Hepatocyte (in vitro differentiated cells): ENCODE data around the gene RHBDD3.

ENCODE experiments used
- EZH2 ChIP-seq: fragments of 200-600 bp; sonication (generic); IDR thresholded peaks from 2 replicates; pipeline ENCODE4 v1.6.1; 2016; ENCODE audit warnings: antibody characterized with exemption, mild to moderate bottlenecking, borderline replicate concordance
- TF ChIP-seq, protein P1 (sequence below): fragments of 200-600 bp; sonication (generic); IDR thresholded peaks from 2 replicates; pipeline ENCODE4 v1.5.1; 2016; ENCODE audit warnings: antibody characterized with exemption, mild to moderate bottlenecking; ENCODE audit not compliant: poor library complexity

DNA sequence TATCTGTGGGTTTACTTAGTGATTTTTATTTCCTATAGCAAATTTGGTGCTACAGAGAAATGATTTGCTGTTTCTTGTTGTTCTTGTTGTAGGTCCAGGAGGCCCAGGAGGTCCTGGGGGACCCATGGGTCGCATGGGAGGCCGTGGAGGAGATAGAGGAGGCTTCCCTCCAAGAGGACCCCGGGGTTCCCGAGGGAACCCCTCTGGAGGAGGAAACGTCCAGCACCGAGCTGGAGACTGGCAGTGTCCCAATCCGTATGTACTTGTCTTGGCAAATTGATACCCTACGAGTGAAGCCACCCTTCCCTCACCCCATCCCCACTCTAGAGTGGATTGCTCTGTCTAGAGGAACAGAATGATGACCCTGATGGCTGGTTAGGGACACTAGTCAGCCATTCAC is 30.9 kb upstream of the RHBDD3 start:
- TF ChIP-seq, protein P1, sequence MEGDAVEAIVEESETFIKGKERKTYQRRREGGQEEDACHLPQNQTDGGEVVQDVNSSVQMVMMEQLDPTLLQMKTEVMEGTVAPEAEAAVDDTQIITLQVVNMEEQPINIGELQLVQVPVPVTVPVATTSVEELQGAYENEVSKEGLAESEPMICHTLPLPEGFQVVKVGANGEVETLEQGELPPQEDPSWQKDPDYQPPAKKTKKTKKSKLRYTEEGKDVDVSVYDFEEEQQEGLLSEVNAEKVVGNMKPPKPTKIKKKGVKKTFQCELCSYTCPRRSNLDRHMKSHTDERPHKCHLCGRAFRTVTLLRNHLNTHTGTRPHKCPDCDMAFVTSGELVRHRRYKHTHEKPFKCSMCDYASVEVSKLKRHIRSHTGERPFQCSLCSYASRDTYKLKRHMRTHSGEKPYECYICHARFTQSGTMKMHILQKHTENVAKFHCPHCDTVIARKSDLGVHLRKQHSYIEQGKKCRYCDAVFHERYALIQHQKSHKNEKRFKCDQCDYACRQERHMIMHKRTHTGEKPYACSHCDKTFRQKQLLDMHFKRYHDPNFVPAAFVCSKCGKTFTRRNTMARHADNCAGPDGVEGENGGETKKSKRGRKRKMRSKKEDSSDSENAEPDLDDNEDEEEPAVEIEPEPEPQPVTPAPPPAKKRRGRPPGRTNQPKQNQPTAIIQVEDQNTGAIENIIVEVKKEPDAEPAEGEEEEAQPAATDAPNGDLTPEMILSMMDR = no peak
- TF ChIP-seq EZH2 = no peak
